Dermis microvascular lymphatic vessel endothelial cell (primary cell): ENCODE results near the gene VMA21. TPM values are rescaled to one million over a fixed set of nuclear protein-coding genes. Genes with fewer than 3 reads are reported as not detected.

Experiments
- DNase-seq, 2 donors: peaks; one replicate each; pipeline versions ENCODE4 v3.0.0 to v3.0.0-alpha.2; 2010; ENCODE audit warnings: low read depth in 2 of 2
- total RNA-seq: library from RNA; depleted of rRNA; stranded (reverse); fragments of >200 nt; gene quantifications from 2 replicates; pipeline ENCODE4 v1.2.1, GENCODE V29; 2014

The VMA21 gene, protein sequence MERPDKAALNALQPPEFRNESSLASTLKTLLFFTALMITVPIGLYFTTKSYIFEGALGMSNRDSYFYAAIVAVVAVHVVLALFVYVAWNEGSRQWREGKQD
- total RNA-seq, result 49.8 and 50.7 TPM in 2 replicates

DNA sequence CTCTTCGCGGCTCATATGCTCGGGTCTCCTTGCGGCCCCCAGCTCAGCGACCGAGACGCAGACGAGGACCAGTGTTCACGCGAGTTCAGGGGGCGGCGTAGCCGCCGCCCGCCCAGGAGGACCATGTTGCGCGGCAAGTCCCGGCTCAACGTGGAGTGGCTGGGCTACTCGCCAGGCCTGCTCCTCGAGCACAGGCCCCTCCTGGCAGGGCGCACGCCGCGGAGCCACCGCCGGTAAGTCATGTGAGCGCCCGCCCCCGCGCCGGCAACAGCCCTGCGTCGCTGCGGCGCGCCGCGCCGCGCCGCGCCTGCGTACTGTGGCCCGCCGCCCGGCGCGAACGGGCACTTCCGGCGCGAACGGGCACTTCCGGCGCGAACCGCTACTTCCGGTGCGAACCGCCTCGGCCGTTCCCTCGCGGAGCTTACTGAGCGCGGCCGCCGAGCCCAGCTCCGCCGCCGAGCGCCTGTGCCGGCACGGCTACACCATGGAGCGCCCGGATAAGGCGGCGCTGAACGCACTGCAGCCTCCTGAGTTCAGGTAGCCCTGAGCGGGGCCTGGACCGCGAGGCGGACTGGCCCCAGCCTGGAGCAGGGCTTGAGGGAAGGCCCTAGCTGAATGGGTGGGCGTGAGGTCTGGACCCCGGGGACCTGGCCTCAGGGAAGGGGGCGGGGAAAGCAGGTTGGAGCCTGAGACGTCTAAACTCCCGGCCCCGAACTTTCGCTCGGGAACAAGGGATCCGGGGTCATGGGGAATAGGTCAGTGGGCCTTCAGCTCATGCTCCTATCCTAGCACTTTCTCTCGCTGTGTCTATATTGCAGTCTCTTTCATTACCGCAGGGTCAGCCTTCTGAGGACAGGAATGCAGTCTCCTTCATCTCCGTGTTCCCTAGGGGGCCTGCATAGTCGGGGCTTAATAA is at the start of gene VMA21:
TSS of gene VMA21 (plus strand) at position 382 of the 916 bp plus-strand sequence. CDS start at position 485, 103 bp downstream.
- DNase-seq, result peak; percentile 40 to 86

DNA sequence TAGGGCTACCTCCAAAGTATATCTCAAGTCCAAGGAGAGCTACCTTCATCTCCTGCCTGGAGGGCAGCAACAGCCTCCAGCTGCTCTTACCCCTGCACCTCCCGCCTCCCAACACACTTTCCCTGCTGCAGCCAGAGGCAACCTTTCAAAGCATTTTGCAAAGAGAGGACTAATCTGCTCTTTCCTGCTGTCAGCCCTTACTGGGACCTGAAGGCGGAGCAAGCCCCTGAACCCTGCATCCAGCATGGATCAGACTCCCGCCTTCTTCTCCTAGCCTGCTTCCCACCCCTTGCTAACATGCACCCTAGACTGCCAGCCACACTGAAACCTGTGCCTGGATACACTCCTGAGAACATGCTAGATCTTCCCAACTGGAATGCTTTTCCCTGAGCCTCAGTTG is 37.7 kb upstream of the VMA21 start:
- DNase-seq, result no peak

DNA sequence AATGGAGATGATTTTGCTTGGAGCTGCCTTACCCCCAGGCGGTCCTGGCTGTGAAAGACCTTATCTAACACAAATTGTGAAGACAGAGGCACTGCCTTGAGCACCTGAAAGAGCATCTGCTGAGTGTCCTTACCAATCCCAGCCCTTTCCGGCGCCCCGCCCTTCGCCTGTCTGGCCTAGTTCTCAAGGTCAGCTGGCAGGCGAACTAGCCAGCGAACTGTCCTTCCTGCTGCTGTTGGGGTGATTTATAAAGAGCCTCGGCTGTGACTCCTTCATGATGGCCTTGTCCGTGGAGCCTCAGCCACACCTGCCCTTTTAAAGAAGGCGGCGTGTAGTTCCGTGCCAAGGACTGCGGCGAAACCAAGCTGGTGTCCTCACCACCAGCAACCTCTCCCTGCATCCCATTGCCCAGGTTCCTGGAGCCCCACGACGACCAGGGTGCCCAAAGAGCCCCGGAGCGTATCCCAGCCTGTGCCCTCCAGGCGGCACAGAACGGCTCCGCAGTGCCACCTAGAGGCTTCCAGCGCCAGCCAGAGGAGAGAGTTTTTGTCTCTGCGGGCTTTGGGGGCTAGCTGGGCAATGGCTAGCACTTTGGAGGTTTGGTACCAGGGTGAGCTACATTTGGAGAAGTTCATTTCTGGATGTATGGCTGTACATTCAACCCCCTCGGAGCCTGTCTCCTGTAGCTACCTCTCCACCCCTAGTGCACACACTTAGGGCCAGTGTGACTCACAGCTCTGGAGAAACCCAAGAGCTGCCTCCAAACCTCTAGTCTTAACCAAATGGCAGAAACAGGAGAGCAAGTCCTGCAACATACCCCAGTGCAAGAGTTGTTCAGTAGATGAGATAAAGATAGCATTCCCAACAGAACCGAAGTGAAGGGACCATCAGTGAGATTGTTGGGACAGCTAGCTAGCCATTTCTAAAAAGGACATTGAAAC is 36.8 kb upstream of the VMA21 start:
- peak in 1 of 2 donors; percentile 12 for DNase-seq

DNA sequence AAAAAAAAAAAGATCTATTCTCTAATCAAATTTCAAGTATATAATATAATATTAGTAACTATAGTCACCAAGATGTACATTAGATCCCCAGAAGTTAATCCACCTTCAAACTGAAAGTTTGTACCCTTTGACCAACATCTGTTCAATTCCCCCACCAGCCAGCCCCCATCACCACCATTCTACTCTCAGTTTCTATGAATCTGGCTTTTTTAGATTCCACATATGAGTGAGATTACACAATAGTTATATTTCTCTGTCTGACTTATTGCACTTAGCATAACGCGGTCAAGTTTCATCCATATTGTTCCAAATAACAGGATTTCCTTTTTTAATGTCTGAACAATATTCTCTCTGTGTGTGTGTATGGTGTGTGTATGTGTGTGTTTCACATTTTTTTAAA is 33.7 kb upstream of the VMA21 start:
- no peak for DNase-seq

DNA sequence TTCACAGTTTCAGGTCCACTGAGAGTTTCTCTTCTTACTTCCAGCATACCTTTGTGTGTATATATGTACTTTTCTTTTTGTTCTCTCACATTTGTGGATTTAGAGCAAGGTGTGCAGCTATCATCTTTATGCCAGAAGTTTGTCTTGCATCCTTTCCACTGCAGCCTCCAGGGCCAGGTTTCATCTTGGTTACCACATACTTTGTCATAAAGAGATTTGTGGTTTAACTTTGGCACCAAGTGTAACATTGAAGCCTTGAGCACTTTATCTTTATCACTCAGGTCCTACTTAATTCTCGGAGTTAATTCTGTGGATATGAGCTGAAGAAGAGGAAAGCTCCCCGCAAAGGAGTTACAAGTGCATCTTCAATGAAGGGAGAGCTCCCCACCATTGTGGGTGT is 31.4 kb upstream of the VMA21 start:
- DNase-seq, result no peak

DNA sequence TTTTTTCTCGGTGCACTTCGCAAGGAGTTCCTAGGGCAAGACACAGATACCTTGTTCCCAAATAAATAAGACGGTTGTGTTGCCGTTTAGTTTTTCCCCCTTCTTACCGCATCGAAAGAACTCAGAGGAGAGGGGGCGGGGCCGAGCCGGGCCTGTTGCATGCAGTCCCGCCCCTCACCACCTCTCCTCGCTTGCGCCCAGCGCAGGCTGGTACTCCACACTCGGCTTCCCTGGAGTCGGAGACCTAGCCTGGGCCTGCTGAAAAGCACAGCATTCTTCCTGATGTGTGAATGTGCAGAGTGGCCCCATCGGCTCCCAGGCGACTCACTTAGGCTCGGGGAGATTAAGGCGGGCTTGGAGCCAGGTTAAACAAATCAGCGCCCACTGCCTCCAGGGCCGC is 26.1 kb upstream of the VMA21 start:
- DNase-seq, result no peak

DNA sequence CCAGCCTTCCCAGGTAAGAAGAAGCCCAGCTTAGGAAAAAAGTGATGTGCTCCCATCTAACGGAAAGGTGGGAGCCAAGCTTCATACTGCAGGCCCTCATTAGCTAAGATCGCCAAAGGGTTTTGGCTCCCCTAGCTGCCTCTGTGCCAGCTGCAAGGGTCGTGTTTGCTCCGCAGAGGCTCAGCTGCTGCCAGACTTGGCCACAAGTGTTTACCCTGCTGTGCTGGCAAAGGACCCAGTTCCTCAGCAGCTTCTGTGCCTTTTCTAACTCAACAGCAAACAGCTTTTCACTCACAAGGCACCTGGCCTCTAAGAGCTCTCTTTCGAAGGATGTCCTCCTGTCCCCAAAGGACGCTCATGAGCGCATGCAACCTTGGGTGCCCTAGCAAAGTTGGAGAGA is 12.2 kb upstream of the VMA21 start:
- no peak for DNase-seq

DNA sequence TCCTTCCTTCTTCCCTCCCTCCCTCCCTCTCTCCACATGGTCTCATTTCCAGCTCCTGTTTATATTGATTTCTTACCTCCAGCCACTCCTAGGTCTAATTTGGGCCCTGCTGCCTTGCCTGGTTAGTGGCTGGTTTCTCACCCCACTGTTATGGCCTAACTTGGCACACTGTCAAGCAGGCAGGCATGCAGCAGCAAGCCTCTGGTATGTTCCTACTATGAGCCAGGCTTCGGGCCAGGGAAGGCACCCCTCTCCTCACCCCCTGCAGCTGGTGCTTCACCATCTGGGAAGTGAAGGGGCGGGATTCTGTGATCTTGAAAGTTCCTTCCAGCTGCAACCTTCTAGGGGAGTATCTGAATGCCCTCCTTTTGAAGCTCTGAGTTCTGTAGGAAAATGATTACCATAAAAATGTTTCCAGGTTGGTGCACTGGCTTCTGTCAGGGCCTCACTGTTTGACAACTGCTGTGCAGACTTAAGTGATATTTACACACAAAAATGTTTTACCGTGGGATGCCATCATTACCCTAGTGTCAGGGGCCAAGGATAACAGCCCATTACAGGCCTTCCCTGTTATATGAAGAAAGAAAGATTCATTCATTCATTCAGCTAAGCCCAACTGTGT is 10.1 kb upstream of the VMA21 start:
- no peak for DNase-seq

DNA sequence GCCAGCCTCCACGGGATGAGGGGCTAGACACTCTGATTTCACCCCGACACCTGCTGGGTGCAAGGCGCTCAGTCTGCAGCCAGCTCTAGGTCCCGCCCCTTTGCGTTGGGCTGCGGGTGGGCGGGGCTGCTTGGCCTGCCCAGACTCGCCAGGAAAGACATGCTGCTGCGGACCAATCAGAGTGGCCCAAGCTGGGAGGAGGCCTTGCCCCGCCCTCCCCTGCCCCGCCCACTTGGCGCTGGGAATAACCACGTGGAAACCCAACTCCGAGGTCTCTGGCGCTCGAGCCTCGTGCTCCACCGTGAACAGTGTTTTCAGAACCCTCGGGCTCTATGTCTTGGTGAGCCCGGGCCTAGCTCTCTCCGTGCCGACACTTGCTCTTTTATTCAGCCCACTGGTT is 5.3 kb upstream of the VMA21 start:
- no peak for DNase-seq

DNA sequence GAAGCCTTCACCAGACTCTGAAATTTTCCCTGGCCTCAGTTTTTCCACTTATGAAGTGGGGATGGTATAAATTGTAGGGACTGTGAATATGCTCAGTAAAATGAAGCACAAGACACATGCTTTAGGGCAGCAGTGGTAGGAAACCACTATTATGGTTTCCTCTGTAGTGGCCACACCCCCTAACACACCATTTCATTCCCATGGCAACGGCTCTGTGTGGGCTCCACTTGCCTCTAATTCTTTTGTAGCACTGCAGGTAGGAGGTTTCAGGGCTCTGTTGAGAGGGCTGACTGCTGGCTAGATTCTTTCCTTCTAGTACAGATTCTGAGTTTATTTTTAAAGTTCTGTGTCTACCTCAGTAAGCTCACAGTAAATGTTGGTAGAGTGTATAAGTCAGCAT is 3.5 kb upstream of the VMA21 start:
- peak; percentile 3 to 10 for DNase-seq

DNA sequence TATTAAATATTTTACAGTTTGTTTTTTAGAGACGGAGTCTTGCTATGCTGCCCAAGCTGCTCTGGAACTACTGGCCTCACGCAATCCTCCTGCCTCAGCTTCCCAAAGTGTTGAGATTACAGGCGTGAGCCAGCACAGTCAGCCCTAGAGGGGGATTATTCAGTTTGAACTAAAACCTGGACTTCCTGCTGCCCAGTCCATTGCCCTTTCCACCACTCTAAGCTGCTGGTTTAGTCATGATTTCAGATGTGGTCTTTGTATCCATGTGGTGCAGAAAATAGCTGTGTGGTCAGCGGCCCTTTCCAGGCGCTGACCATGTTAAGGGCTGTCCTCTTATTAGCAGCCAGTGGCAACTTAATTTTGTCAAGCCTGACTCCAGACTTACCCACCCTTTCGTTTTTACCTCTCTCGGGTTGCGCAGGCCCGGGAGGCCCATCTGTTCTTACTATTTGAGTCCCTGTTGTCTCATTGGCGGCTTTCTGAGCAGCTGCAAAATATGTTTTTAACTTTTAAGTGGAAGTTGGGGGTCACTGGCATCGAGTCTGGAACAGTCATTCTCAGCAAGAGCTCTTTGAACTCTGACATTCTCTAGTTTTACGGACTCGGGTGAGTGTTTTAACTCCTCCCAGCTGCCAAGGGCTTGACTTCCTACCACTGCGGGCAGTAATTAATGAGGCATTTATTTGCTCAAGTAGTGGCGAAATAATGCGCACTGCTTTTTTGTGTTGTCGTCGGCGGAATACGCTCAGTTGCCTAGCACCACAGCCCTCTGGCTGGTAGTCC is 773 bp upstream of the VMA21 start:
- peak in 1 of 2 donors; percentile 6 for DNase-seq

DNA sequence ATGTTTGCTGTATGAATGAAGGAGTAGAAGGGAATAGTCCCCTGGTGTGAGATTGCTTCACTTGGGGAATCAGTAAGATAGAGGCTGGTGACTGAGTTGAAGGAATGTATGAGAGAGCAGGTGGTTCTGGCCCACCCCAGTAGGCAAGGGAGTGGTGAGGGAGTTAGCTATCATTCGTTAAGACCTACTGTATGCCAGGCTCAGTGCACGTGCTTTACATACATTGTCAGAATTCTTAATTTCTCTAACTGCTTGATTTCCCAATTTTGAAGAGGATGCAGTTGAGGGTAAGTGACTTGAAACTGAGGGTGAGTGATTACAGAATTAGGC is 700 bp downstream of the VMA21 start:
- DNase-seq, result no peak

DNA sequence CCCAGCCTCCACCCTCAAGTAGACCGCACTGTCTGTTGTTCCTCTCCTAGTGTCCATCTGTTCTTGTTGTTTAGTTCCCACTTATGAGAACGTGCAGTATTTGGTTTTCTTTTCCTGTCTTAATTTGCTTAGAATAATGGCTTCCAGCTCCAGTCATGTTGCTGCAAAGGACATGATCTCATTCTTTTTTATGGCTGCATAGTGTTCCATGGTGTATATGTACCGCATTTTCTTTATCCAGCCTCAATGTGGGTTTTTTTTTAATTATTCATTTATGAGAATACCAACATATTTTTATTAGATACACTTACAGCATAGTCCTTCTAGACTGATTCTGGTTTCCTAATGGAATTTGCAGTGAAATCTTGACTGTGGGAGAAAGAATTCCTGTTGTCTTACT is 1.3 kb downstream of the VMA21 start:
- DNase-seq, result no peak

DNA sequence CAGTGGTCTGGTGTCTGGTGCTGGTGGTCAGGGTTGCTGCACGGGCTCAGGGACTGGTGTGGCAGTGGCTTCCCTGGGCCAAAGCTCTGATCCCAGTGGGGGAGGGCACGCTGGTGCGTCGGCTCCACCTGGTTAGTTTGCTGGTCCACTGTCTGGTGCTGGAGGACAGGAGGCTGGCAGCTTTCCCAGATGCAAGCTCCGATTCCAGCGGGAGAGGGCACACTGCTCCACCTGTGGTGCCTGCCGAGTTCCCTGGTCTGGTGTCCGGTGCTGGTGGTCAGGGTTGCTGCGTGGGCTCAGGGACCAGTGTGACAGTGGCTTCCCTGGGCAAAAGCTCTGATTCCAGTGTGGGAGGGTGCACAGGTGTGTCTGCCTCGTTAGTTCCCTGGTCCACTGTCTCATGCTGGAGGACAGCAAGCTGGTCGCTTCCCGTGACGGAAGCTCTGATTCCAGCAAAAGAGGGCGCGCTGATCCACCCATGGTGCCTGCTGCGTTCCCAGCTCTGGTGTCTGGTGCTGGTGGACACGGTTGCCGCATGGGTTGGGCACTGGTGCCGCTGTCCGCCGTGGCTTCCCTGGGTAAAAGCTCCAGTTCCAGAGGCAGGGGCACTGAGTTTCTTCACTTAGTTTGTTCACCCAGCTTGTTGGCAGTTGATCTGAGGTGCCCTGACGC is 5.8 kb downstream of the VMA21 start:
- no peak for DNase-seq

DNA sequence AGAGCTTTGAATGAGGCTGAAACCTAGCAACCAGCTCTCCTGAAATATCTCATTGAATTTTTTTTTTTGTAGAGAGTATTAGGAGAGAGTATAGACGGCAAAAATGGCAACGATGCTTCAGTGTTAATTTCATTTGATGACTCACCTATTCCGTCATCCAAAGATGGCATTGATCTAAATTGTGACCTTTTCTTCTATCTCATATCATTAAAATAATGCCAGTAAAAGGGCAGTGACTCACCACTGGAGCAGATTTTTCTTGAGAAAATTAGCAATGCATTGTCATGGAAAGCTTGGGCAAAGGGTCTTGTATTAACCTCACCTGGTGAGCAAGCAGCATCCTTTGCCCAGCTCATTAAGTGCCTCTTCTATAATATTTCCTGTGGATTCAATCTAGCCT is 19.6 kb downstream of the VMA21 start:
- DNase-seq, result no peak

DNA sequence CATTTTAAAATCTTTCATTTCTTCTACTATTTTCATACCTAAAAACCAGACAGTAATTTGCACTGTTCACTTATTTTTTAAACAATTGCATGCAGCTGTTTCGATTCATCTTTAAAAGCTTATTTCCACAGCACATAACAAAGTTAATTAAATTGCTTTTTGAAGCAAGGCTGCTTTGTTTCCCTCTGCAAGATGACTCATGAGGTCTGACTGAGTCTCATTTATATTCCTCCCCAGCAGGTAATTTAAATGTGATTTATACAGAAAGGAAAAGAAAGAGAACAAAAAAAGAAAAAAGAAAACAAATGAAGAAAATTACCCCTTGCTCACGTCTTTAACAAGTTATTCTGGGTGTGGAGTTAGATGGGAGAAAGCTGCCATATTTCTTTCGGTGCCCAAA is 22.8 kb downstream of the VMA21 start:
- DNase-seq, result no peak

DNA sequence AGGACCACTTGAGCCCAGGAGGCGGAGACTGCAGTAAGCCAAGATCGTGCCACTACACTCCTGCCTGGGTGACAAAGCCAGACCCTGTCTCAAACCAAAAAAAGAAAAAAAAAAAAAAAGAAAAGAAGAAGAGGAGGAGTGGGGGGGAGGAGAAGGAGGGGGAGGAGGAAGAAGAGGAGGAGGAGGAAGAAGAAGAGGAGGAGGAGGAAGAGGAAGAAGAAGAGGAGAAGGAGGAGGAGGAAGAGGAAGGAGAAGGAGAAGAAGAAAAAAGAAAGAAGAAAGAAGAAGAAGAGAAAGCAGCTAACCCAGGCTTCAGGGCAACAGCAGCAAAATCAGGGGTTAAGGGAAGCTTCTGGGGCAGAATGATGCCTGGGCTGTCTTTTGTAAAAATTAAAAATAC is 27.5 kb downstream of the VMA21 start:
- DNase-seq, result no peak

DNA sequence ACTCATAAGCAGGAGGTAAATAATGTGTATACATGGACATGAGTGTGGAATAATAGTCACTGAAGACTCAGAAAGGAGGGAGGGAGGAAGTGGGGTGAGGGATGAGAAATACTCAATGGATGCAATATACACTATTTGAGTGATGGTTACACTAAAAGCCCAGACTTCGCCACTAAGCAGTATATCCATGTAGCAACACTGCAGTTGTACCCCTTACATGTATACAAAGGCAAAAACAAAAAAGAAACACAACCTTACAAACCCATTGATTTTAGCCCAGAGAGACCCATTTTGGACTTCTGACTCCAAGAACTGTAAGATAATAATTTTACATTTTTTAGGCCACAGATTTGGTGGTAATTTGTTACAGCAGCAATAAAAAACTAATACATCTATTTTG is 51.5 kb downstream of the VMA21 start:
- DNase-seq, result no peak

DNA sequence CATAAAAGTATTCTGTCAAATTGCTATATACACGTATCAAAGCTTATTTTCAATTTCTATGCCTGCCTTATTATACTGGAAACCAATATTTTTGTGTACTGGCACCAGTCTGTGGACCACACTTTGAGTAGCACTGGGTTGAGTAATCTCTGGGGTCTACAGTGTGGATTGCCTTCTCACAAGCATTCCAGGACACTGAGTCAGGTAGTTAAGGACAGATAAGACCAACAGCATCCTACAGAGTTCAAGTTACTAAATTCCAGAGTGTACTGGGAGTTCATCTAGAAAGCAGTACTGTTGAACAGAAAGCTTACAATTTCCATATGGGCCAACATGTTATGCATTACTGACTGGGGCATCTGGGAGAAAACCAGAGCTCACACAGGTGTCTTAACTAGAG is 61.8 kb downstream of the VMA21 start:
- DNase-seq, result no peak
